Retinal pigment epithelial cell (primary cell): ENCODE data around the gene KRT71.

Experiments
- DNase-seq: peaks from one replicate; pipeline ENCODE4 v3.0.0-alpha.2; 2010; ENCODE audit warnings: low read depth
- H3K4me3 ChIP-seq: 2 replicates; pipeline ENCODE4 v1.5.1; 2011; ENCODE audit warnings: mild to moderate bottlenecking, low read length, control low read depth, moderate library complexity
- CTCF ChIP-seq: conservative IDR thresholded peaks from 2 replicates; pipeline ENCODE4 v1.5.1; 2011; ENCODE audit warnings: low read depth, low read length, control low read depth, inconsistent platforms

Gene KRT71

DNA sequence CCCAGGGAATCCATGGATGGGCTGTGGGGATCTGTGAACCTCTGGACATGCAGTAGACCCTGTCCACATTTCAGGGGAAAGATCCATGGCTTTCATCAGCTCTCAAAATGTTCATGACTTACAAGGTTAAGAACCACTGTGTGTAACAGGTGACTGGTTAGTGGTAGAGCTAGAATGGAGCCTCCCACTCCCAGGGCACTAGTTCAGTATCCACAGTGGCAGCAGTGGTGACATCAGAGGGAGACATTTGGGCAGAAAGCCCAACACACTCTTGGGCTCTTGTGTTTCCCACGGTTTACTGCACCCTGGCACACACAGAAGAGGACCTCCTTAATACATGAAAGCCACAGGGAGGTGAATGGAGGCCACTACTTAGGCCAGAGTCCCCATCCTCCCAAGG lies 11.6 kb upstream of the KRT71 start:
- no peak overlapping the region for H3K4me3 ChIP-seq
- no peak for DNase-seq
- TF ChIP-seq CTCF, result no peak

- H3K4me3 ChIP-seq, result no peak overlapping the region
- DNase-seq, result no peak
- TF ChIP-seq CTCF, result peak; percentile 44
Observed at GRCh38 chr12:52561880-52562449, 9.0 kb upstream of the KRT71 start.

GRCh38 chr12:52559979-52560378 lies 7.0 kb upstream of the KRT71 start:
- no peak for DNase-seq
- no peak overlapping the region for H3K4me3 ChIP-seq
- TF ChIP-seq CTCF, result no peak

GRCh38 chr12:52558781-52559445 lies 6.0 kb upstream of the KRT71 start:
- no peak for TF ChIP-seq CTCF
- H3K4me3 ChIP-seq, result no peak overlapping the region
- no peak for DNase-seq

- no peak overlapping the region for H3K4me3 ChIP-seq
- DNase-seq, result no peak
- no peak for TF ChIP-seq CTCF
Observed at GRCh38 chr12:52557476-52557875, 4.5 kb upstream of the KRT71 start.

GRCh38 chr12:52555577-52555976 lies 2.6 kb upstream of the KRT71 start:
- no peak for TF ChIP-seq CTCF
- DNase-seq, result no peak
- no peak overlapping the region for H3K4me3 ChIP-seq

DNA sequence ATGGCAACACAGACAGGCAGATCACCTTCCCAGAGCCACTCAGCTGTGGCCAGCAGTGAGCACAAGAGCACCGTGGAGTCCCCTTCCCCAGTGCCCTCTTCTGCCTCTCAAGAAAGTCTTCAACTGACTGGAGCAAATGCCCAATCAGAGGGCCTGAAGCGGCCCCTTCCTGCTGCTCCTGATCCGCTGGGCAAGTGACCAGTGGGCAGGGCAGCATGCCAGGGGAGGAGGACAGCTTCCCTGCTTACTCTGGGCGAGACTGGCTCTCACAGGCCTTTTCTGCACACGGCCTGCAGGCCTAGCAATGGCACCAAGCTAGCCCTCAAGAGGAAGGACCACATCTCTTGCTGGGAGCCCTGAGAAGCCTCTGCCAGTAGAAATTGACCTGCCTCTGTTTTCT lies 890 bp downstream of the KRT71 start:
- no peak overlapping the region for H3K4me3 ChIP-seq
- TF ChIP-seq CTCF, result no peak
- no peak for DNase-seq
